Mesenchymal stem cell (in vitro differentiated cells and primary cell): Measurements from ENCODE around the gene SERP2.

Source experiments
- DNase-seq: peaks from one replicate; pipeline ENCODE4 v3.0.0-alpha.2; 2013
- H2AFZ ChIP-seq: one replicate; pipeline ENCODE4 v1.6.1; 2013; ENCODE audit warnings: low read depth, mild to moderate bottlenecking, control low read depth, inconsistent platforms, low read length, moderate library complexity
- H2AK5ac ChIP-seq: 2 replicates; pipeline ENCODE4 v1.6.1; 2013; ENCODE audit warnings: low read length, moderate library complexity, mild to moderate bottlenecking, inconsistent platforms; ENCODE audit not compliant: severe bottlenecking
- H2BK120ac ChIP-seq: one replicate; pipeline ENCODE4 v1.6.1; 2013; ENCODE audit warnings: low read depth, mild to moderate bottlenecking, inconsistent platforms, low read length, moderate library complexity
- H2BK12ac ChIP-seq, 2 experiments: one replicate each; pipeline ENCODE4 v1.6.1; 2013; ENCODE audit warnings: inconsistent platforms in 2 of 2, low read length in 2 of 2, mild to moderate bottlenecking in 2 of 2, moderate library complexity in 2 of 2, control low read depth in 1 of 2
- H2BK15ac ChIP-seq: one replicate; pipeline ENCODE4 v1.6.1; 2013; ENCODE audit warnings: mild to moderate bottlenecking, low read depth, inconsistent platforms; ENCODE audit not compliant: poor library complexity, severe bottlenecking
- H2BK5ac ChIP-seq: 2 replicates; pipeline ENCODE4 v1.6.1; 2013; ENCODE audit warnings: low read depth, mild to moderate bottlenecking, low read length, control low read depth, inconsistent platforms; ENCODE audit not compliant: poor library complexity, severe bottlenecking
- H3K14ac ChIP-seq, 2 experiments: one replicate each; pipeline ENCODE4 v1.6.1; 2013; ENCODE audit warnings: inconsistent platforms in 2 of 2, low read length in 2 of 2, control low read depth in 1 of 2, mild to moderate bottlenecking in 1 of 2, moderate library complexity in 1 of 2
- H3K18ac ChIP-seq, 2 experiments: one replicate each; pipeline ENCODE4 v1.6.1; 2013; ENCODE audit warnings: inconsistent platforms in 2 of 2, low read length in 2 of 2, control low read depth in 1 of 2, low read depth in 1 of 2, mild to moderate bottlenecking in 1 of 2
- H3K23ac ChIP-seq, 2 experiments: one replicate each; pipeline ENCODE4 v1.6.1; 2013; ENCODE audit warnings: inconsistent platforms in 2 of 2, low read length in 2 of 2, mild to moderate bottlenecking in 2 of 2, moderate library complexity in 2 of 2, control low read depth in 1 of 2
- H3K27ac ChIP-seq: 2 replicates; pipeline ENCODE4 v1.5.1; 2013; ENCODE audit warnings: mild to moderate bottlenecking, moderate library complexity, low read length, control low read depth, inconsistent platforms; ENCODE audit not compliant: poor library complexity, severe bottlenecking
- H3K27me3 ChIP-seq, 2 experiments: 2 replicates each; pipeline versions ENCODE4 v1.6.1 to v1.7.0; 2013; ENCODE audit warnings: low read length in 2 of 2, mild to moderate bottlenecking in 2 of 2, moderate library complexity in 2 of 2, control low read depth in 1 of 2, inconsistent platforms in 1 of 2; ENCODE audit not compliant: control insufficient read depth in 1 of 2, insufficient read depth in 1 of 2
- H3K36me3 ChIP-seq, 2 experiments: 2 replicates each; pipeline versions ENCODE4 v1.6.1 to v1.7.0; 2013; ENCODE audit warnings: low read length in 2 of 2, control low read depth in 1 of 2, inconsistent platforms in 1 of 2, low read depth in 1 of 2, mild to moderate bottlenecking in 1 of 2; ENCODE audit not compliant: insufficient read depth in 2 of 2, control insufficient read depth in 1 of 2
- H3K4ac ChIP-seq, 2 experiments: one replicate each; pipeline ENCODE4 v1.6.1; 2013; ENCODE audit warnings: inconsistent platforms in 2 of 2, low read length in 2 of 2, mild to moderate bottlenecking in 2 of 2, moderate library complexity in 2 of 2, control low read depth in 1 of 2, low read depth in 1 of 2
- H3K4me1 ChIP-seq: 2 replicates; pipeline ENCODE4 v1.6.1; 2013; ENCODE audit warnings: low read depth, low read length, control low read depth; ENCODE audit not compliant: control insufficient read depth, insufficient read depth
- H3K4me2 ChIP-seq: 2 replicates; pipeline ENCODE4 v1.6.1; 2013; ENCODE audit warnings: low read length, mild to moderate bottlenecking, inconsistent platforms; ENCODE audit not compliant: poor library complexity, severe bottlenecking
- H3K4me3 ChIP-seq, 2 experiments: 2 replicates each; pipeline versions ENCODE4 v1.5.1 to v1.7.0; 2013; ENCODE audit warnings: low read length in 2 of 2, mild to moderate bottlenecking in 2 of 2, control low read depth in 1 of 2, low read depth in 1 of 2; ENCODE audit not compliant: insufficient read depth in 1 of 2
- H3K79me1 ChIP-seq: replicated peaks from 2 replicates; pipeline ENCODE4 v1.6.1; 2013; ENCODE audit warnings: mild to moderate bottlenecking, control low read depth, low read length, inconsistent platforms; ENCODE audit not compliant: poor library complexity, severe bottlenecking
- H3K9ac ChIP-seq: 2 replicates; pipeline ENCODE4 v1.7.0; 2013; ENCODE audit warnings: mild to moderate bottlenecking, low read length, moderate library complexity
- H3K9me3 ChIP-seq: 2 replicates; pipeline ENCODE4 v1.7.0; 2013; ENCODE audit warnings: mild to moderate bottlenecking, low read length; ENCODE audit not compliant: control insufficient read depth
- H4K8ac ChIP-seq: one replicate; pipeline ENCODE4 v1.6.1; 2013; ENCODE audit warnings: inconsistent platforms, mild to moderate bottlenecking, low read length, moderate library complexity
- H4K91ac ChIP-seq: one replicate; pipeline ENCODE4 v1.6.1; 2013; ENCODE audit warnings: mild to moderate bottlenecking, low read length, inconsistent platforms
- WGBS: methylation state at CpG from one replicate; pipeline ENCODE4 v1.1.7; 2013; ENCODE audit warnings: mixed read lengths; 5-methylcytosine and 5-hydroxymethylcytosine counted together

Gene SERP2

GRCh38 chr13:44346534-44346933 lies 27.1 kb upstream of the SERP2 start:
- H3K27ac ChIP-seq = no peak overlapping the region
- H4K8ac ChIP-seq = no peak overlapping the region
- no peak overlapping the region for H2AK5ac ChIP-seq
- H2BK5ac ChIP-seq = no peak overlapping the region
- H3K9me3 ChIP-seq = no peaks in the 10 kb centered on the region
- H3K23ac ChIP-seq = no peak overlapping the region
- no peaks in the 10 kb centered on the region for H3K4me1 ChIP-seq
- H3K79me1 ChIP-seq = no peaks in the 10 kb centered on the region
- H3K18ac ChIP-seq = no peak overlapping the region
- no peak overlapping the region for H3K14ac ChIP-seq
- H4K91ac ChIP-seq = no peak overlapping the region
- H3K27me3 ChIP-seq = no peaks in the 10 kb centered on the region
- no peak overlapping the region for H3K4me3 ChIP-seq
- H2BK15ac ChIP-seq = no peak overlapping the region
- no peak overlapping the region for H2AFZ ChIP-seq
- H3K9ac ChIP-seq = no peak overlapping the region
- H3K4me2 ChIP-seq = no peak overlapping the region
- no peak overlapping the region for H2BK12ac ChIP-seq
- no peak for DNase-seq
- no peak overlapping the region for H3K4ac ChIP-seq
- H3K36me3 ChIP-seq = no peaks in the 10 kb centered on the region
- no peak overlapping the region for H2BK120ac ChIP-seq

DNA sequence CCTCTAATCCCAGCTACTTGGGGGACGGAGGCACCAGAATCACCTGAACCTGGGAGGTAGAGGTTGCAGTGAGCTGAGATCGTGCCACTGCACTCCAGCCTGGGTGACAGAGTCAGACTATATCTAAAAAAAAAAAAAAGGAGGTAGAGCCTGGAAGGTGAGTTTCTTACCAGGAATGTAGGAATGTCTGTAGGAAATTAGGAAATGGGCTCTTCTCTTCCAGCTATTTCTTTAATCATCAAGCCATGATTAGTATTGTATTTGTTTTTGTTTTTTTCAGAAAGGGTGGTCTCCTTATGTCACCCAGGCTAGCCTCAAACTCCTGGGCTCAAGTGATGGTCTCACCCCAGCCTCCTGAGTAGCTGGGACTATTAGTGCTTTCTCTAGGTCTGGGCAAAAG lies 26.3 kb upstream of the SERP2 start:
- no peak overlapping the region for H3K4me3 ChIP-seq
- no peaks in the 10 kb centered on the region for H3K9me3 ChIP-seq
- H4K8ac ChIP-seq = no peak overlapping the region
- H3K9ac ChIP-seq = no peak overlapping the region
- H4K91ac ChIP-seq = no peak overlapping the region
- no peaks in the 10 kb centered on the region for H3K36me3 ChIP-seq
- H2BK12ac ChIP-seq = no peak overlapping the region
- H3K4ac ChIP-seq = no peak overlapping the region
- WGBS = 92% methylated on average over 2 of the region's 2 CpGs
- no peak overlapping the region for H2BK120ac ChIP-seq
- no peak overlapping the region for H2BK15ac ChIP-seq
- no peak overlapping the region for H3K27ac ChIP-seq
- H3K18ac ChIP-seq = peak overlapping the region in 1 of 2 experiments; percentile 35
- DNase-seq = no peak
- no peak overlapping the region for H3K23ac ChIP-seq
- no peak overlapping the region for H3K14ac ChIP-seq
- no peaks in the 10 kb centered on the region for H3K4me1 ChIP-seq
- no peak overlapping the region for H3K4me2 ChIP-seq
- H2BK5ac ChIP-seq = no peak overlapping the region
- no peaks in the 10 kb centered on the region for H3K27me3 ChIP-seq
- H2AK5ac ChIP-seq = no peak overlapping the region
- H2AFZ ChIP-seq = no peak overlapping the region
- no peaks in the 10 kb centered on the region for H3K79me1 ChIP-seq

GRCh38 chr13:44347949-44348348 lies 25.7 kb upstream of the SERP2 start:
- H3K79me1 ChIP-seq = no peaks in the 10 kb centered on the region
- DNase-seq = peak; percentile 68
- no peak overlapping the region for H2BK15ac ChIP-seq
- H3K4me1 ChIP-seq = no peaks in the 10 kb centered on the region
- no peaks in the 10 kb centered on the region for H3K27me3 ChIP-seq
- H3K4me2 ChIP-seq = no peak overlapping the region
- H3K9me3 ChIP-seq = no peaks in the 10 kb centered on the region
- H3K36me3 ChIP-seq = no peaks in the 10 kb centered on the region
- H3K9ac ChIP-seq = no peak overlapping the region
- no peak overlapping the region for H3K14ac ChIP-seq
- H2BK120ac ChIP-seq = no peak overlapping the region
- no peak overlapping the region for H3K27ac ChIP-seq
- H4K8ac ChIP-seq = no peak overlapping the region
- no peak overlapping the region for H3K23ac ChIP-seq
- no peak overlapping the region for H2AK5ac ChIP-seq
- no peak overlapping the region for H3K4me3 ChIP-seq
- no peak overlapping the region for H3K18ac ChIP-seq
- H2AFZ ChIP-seq = no peak overlapping the region
- H2BK12ac ChIP-seq = no peak overlapping the region
- H4K91ac ChIP-seq = no peak overlapping the region
- WGBS = 48% methylated on average over 3 of the region's 3 CpGs
- H3K4ac ChIP-seq = no peak overlapping the region
- H2BK5ac ChIP-seq = no peak overlapping the region

DNA sequence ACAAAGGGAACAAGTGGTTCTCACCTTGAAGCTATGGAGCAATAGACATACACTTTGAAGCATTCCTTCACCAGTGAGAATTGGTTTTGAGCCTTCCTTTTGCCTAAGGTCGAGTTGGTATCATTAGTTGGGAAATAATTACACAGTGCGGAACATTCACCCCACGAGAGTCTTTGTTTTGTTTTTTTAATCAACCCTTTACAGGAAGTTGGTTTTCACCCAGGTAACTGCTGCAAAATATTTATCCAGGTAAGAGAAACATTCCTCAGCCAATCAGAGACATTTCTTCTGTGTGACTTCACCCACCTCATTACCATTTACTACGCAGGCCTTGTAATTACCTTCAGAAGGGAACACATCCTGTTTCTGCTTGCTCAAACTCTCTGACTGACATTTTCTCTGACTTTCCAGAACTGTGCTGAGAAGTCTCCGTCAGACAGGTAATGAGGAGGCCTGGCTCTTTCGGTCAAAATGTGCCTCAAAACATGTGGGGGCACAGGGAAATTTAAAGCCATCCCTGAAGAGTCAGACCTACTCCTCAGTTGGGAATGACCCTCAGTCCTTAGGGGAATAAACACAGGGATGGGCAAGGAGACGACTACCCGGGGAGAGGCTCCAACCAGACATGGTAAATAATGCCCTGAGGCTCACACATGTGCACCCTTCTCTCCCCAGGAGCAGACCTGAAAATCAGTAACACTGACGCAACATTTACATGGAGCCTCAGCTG lies 22.7 kb upstream of the SERP2 start:
- H3K9me3 ChIP-seq = no peaks in the 10 kb centered on the region
- H3K4ac ChIP-seq = no peak overlapping the region
- no peak overlapping the region for H3K4me3 ChIP-seq
- DNase-seq = no peak
- H3K18ac ChIP-seq = no peak overlapping the region
- H3K4me1 ChIP-seq = no peaks in the 10 kb centered on the region
- H4K8ac ChIP-seq = no peak overlapping the region
- no peak overlapping the region for H3K23ac ChIP-seq
- no peak overlapping the region for H2BK15ac ChIP-seq
- H3K27ac ChIP-seq = no peak overlapping the region
- H3K4me2 ChIP-seq = no peak overlapping the region
- no peak overlapping the region for H2AK5ac ChIP-seq
- no peaks in the 10 kb centered on the region for H3K36me3 ChIP-seq
- H2BK120ac ChIP-seq = no peak overlapping the region
- H3K9ac ChIP-seq = no peak overlapping the region
- H2BK5ac ChIP-seq = no peak overlapping the region
- no peak overlapping the region for H2AFZ ChIP-seq
- H4K91ac ChIP-seq = no peak overlapping the region
- H3K14ac ChIP-seq = no peak overlapping the region
- peak overlapping the region in 1 of 2 experiments; percentile 63 for H2BK12ac ChIP-seq
- no peaks in the 10 kb centered on the region for H3K79me1 ChIP-seq
- WGBS = 78% methylated on average over 9 of the region's 9 CpGs
- no peaks in the 10 kb centered on the region for H3K27me3 ChIP-seq
